PFSK-1 (cell line): ENCODE data around the gene CDC25A.

Experiments
- FOXP2 ChIP-seq: optimal IDR thresholded peaks from 2 replicates; pipeline ENCODE3; 2011; ENCODE audit warnings: borderline replicate concordance, control low read depth, inconsistent platforms; ENCODE audit not compliant: insufficient read depth; ENCODE audit errors: extremely low read length, extremely low read depth
- POLR2AphosphoS5 ChIP-seq: IDR thresholded peaks from 2 replicates; pipeline ENCODE4 v1.6.1; 2012; ENCODE audit warnings: low read depth, mild to moderate bottlenecking, control low read depth, low read length, moderate library complexity
- REST ChIP-seq, 2 experiments: IDR thresholded peaks; 2 replicates each; pipeline versions ENCODE4 v1.6.1 to v1.8.0; 2011 to 2012; ENCODE audit warnings: low read depth in 2 of 2, low read length in 2 of 2, control low read depth in 1 of 2, inconsistent platforms in 1 of 2, mild to moderate bottlenecking in 1 of 2, moderate library complexity in 1 of 2; ENCODE audit not compliant: insufficient read depth in 1 of 2
- SIN3A ChIP-seq: IDR thresholded peaks from 2 replicates; pipeline ENCODE4 v1.6.1; 2012; ENCODE audit warnings: mild to moderate bottlenecking, low read length, moderate library complexity, borderline replicate concordance; ENCODE audit not compliant: insufficient read depth
- TAF1 ChIP-seq: IDR thresholded peaks from 2 replicates; pipeline ENCODE4 v1.6.1; 2012; ENCODE audit warnings: low read length, control low read depth, borderline replicate concordance; ENCODE audit not compliant: insufficient read depth

Gene CDC25A

GRCh38 chr3:48232232-48232631, 44.0 kb upstream of the CDC25A start:
- TF ChIP-seq SIN3A (no peak), POLR2AphosphoS5 (no peak), FOXP2 (no peak), TAF1 (no peak), REST (IDR thresholded peaks at IDR 0.05; ENCODE audit: insufficient read depth in 1 of 2, low read depth in 2 of 2, low read length in 2 of 2) (no peak)

- TF ChIP-seq POLR2AphosphoS5 (no peak), REST (IDR thresholded peaks at IDR 0.05; ENCODE audit: insufficient read depth in 1 of 2, low read depth in 2 of 2, low read length in 2 of 2) (no peak), SIN3A (no peak), TAF1 (no peak), FOXP2 (no peak)
These were observed 38.7 kb upstream of the CDC25A start for GRCh38 chr3:48226939-48227338.

- TF ChIP-seq REST (IDR thresholded peaks at IDR 0.05; ENCODE audit: insufficient read depth in 1 of 2, low read depth in 2 of 2, low read length in 2 of 2) (no peak), FOXP2 (no peak), POLR2AphosphoS5 (no peak), TAF1 (no peak), SIN3A (no peak)
These were observed 37.4 kb upstream of the CDC25A start for GRCh38 chr3:48225587-48225986.

- TF ChIP-seq SIN3A, result no peak
- no peak for TF ChIP-seq POLR2AphosphoS5
These were observed 34.6 kb upstream of the CDC25A start, which contains the start of gene CAMP for GRCh38 chr3:48222616-48223513. TSS of gene CAMP (plus strand) at chr3:48223495. CDS start at chr3:48223512, 17 bp downstream.

- TF ChIP-seq TAF1 (no peak), POLR2AphosphoS5 (no peak), SIN3A (no peak), REST (IDR thresholded peaks at IDR 0.05; ENCODE audit: insufficient read depth in 1 of 2, low read depth in 2 of 2, low read length in 2 of 2) (no peak), FOXP2 (no peak)
These were observed 32.5 kb upstream of the CDC25A start for GRCh38 chr3:48220746-48221145.
